A549 (cell line): ENCODE data around the gene CCL4. TPM values are rescaled to one million over a fixed set of nuclear protein-coding genes. Genes with fewer than 3 reads are reported as not detected.

Source experiments
- ATAC-seq, 2 experiments: fragments of 200-7000 bp in 1 of 2; fragments of >200 bp in 1 of 2; cut with Nextera tagmentation in 1 of 2; cut with Tn5 transposase in 1 of 2; 3 replicates each; pipeline versions ENCODE4 v1.8.0 to v1.9.1; 2018 to 2020; ENCODE audit warnings: mild to moderate bottlenecking in 1 of 2, moderate library complexity in 1 of 2
- CTCF ChIA-PET: fragments of 300-600 bp; sonication (Branson Sonifier 250); formaldehyde crosslinking; extraction: SDS; loops from one replicate; lab custom pipeline; 2021; ENCODE audit warnings: antibody characterized with exemption, inconsistent platforms; lab: Yijun Ruan, JAX
- POLR2A ChIA-PET: fragments of 350-600 bp; formaldehyde crosslinking; extraction: SDS; loops from one replicate; lab custom pipeline; 2021; ENCODE audit warnings: antibody characterized with exemption, inconsistent platforms; lab: Yijun Ruan, JAX
- DNase-seq, 2 experiments: peaks; one replicate each; pipeline versions ENCODE4 v3.0.0 to v3.0.0-alpha.2; 2011 to 2016; ENCODE audit warnings: low read depth in 1 of 2, low spot score in 1 of 2
- FAIRE-seq: peaks from 2 replicates; lab custom pipeline; 2011; peaks lifted over from hg19 to GRCh38; lab: Jason Lieb, UNC
- H3K27ac ChIP-seq, 2 experiments: fragments of >200 bp; sonication (Bioruptor Twin); formaldehyde crosslinking; 3 replicates each; pipeline ENCODE4 v1.5.1; 2016 to 2017
- H3K4me1 ChIP-seq: fragments of >200 bp; sonication (Bioruptor Twin); formaldehyde crosslinking; 3 replicates; pipeline ENCODE4 v1.6.1; 2016
- H3K4me2 ChIP-seq: fragments of >200 bp; sonication (Bioruptor Twin); formaldehyde crosslinking; 3 replicates; pipeline ENCODE4 v1.6.1; 2016
- H3K4me3 ChIP-seq: fragments of >200 bp; sonication (Bioruptor Twin); formaldehyde crosslinking; 3 replicates; pipeline ENCODE4 v1.5.1; 2016
- H3K9me3 ChIP-seq: fragments of >200 bp; sonication (Bioruptor Twin); formaldehyde crosslinking; 3 replicates; pipeline ENCODE4 v1.6.1; 2016
- CEBPB ChIP-seq, 2 experiments: fragments of >200 bp in 1 of 2; sonication (Bioruptor Twin) in 1 of 2; formaldehyde crosslinking in 1 of 2; IDR thresholded peaks; 2 replicates each; pipeline ENCODE4 v1.6.1; 2012 to 2016
- CHD2 ChIP-seq: fragments of 150-350 bp; IDR thresholded peaks from 2 replicates; pipeline ENCODE4 v1.6.1; 2014; ENCODE audit warnings: low read length; ENCODE audit not compliant: partially characterized antibody
- EHMT2 ChIP-seq: fragments of 200-600 bp; sonication (generic); IDR thresholded peaks from 2 replicates; pipeline ENCODE4 v1.6.1; 2016; ENCODE audit warnings: antibody characterized with exemption, low read depth, mild to moderate bottlenecking, moderate library complexity
- EP300 ChIP-seq, 2 experiments: fragments of >200 bp; sonication (Bioruptor Twin); formaldehyde crosslinking; IDR thresholded peaks; 2 replicates in 1 of 2; 3 replicates in 1 of 2; pipeline ENCODE4 v1.6.1; 2016 to 2017
- ESRRA ChIP-seq: fragments of 150-350 bp; IDR thresholded peaks from 2 replicates; pipeline ENCODE4 v1.6.1; 2014; ENCODE audit warnings: mild to moderate bottlenecking, low read length, borderline replicate concordance
- FOSB ChIP-seq: fragments of 250-450 bp; sonication (Bioruptor Pico); IDR thresholded peaks from 2 replicates; pipeline ENCODE4 v1.5.0; 2020; ENCODE audit warnings: mild to moderate bottlenecking, moderate library complexity
- FOXS1 ChIP-seq: fragments of 250-450 bp; sonication (Bioruptor Pico); IDR thresholded peaks from 2 replicates; pipeline ENCODE4 v1.5.0; 2020; ENCODE audit warnings: mild to moderate bottlenecking, moderate library complexity
- GATA3 ChIP-seq: IDR thresholded peaks from 2 replicates; pipeline ENCODE4 v1.6.1; 2012; ENCODE audit warnings: borderline replicate concordance
- HDAC2 ChIP-seq: fragments of 200-600 bp; sonication (generic); IDR thresholded peaks from 2 replicates; pipeline ENCODE4 v1.6.1; 2016
- JUNB ChIP-seq: fragments of >200 bp; sonication (Bioruptor Twin); formaldehyde crosslinking; IDR thresholded peaks from 2 replicates; pipeline ENCODE4 v1.6.1; 2016
- KDM1A ChIP-seq: fragments of 200-600 bp; sonication (generic); IDR thresholded peaks from 2 replicates; pipeline ENCODE4 v1.6.1; 2016; ENCODE audit warnings: low read depth, mild to moderate bottlenecking
- PHF8 ChIP-seq: fragments of 200-600 bp; sonication (generic); IDR thresholded peaks from 2 replicates; pipeline ENCODE4 v1.6.1; 2016; ENCODE audit warnings: low read depth, mild to moderate bottlenecking, antibody characterized with exemption, moderate library complexity, borderline replicate concordance
- POLR2A ChIP-seq: IDR thresholded peaks from 2 replicates; pipeline ENCODE4 v1.6.1; 2012; ENCODE audit warnings: mild to moderate bottlenecking, low read length
- POLR2AphosphoS2 ChIP-seq: conservative IDR thresholded peaks from 2 replicates; pipeline ENCODE4 v1.6.1; 2012; ENCODE audit warnings: low read length, improper control_type of control experiment, inconsistent platforms
- RFX5 ChIP-seq: fragments of 450-650 bp; IDR thresholded peaks from 2 replicates; pipeline ENCODE4 v1.7.1; 2014; ENCODE audit warnings: antibody characterized with exemption, mild to moderate bottlenecking, moderate library complexity
- RNF2 ChIP-seq: fragments of 200-600 bp; sonication (generic); IDR thresholded peaks from 2 replicates; pipeline ENCODE4 v1.6.1; 2016; ENCODE audit warnings: low read depth, mild to moderate bottlenecking, antibody characterized with exemption, moderate library complexity, borderline replicate concordance
- SMC3 ChIP-seq: fragments of >200 bp; sonication (Bioruptor Twin); formaldehyde crosslinking; IDR thresholded peaks from 3 replicates; pipeline ENCODE4 v1.6.1; 2018; ENCODE audit warnings: inconsistent platforms
- TP53 ChIP-seq: fragments of 250-450 bp; sonication (Bioruptor Pico); IDR thresholded peaks from 2 replicates; pipeline ENCODE4 v1.5.0; 2021; ENCODE audit warnings: mild to moderate bottlenecking, moderate library complexity
- ZC3H11A ChIP-seq: fragments of 450-650 bp; IDR thresholded peaks from 2 replicates; pipeline ENCODE4 v1.6.1; 2014; ENCODE audit warnings: antibody characterized with exemption, mild to moderate bottlenecking
- WGBS: methylation state at CpG from one replicate; pipeline ENCODE4 v1.1.6; 2017; ENCODE audit errors: missing lambda C conversion rate; 5-methylcytosine and 5-hydroxymethylcytosine counted together
- polyA plus RNA-seq, 4 experiments: library from polyadenylated mRNA; depleted of rRNA in 3 of 4; stranded (reverse); fragments of >200 nt; fragmentation: RNase III in 1 of 4; extraction: RNeasy Plus Mini Kit Qiagen cat#74134 plus additional on column Dnase treatment in 1 of 4; gene quantifications; 2 replicates in 3 of 4; 3 replicates in 1 of 4; pipeline ENCODE4 v1.2.3, GENCODE V29; 2011 to 2017
- TF ChIP-seq, protein P1 (sequence below): fragments of 250-450 bp; sonication (Bioruptor Pico); IDR thresholded peaks from 2 replicates; pipeline ENCODE4 v1.5.0; 2021; ENCODE audit warnings: mild to moderate bottlenecking, moderate library complexity, borderline replicate concordance
- TF ChIP-seq, protein P2 (sequence below): fragments of >200 bp; sonication (Bioruptor Twin); formaldehyde crosslinking; IDR thresholded peaks from 3 replicates; pipeline ENCODE4 v1.6.1; 2016
- TF ChIP-seq, protein P3 (sequence below): IDR thresholded peaks from 2 replicates; pipeline ENCODE4 v1.6.1; 2012; ENCODE audit warnings: low read depth, borderline replicate concordance
- TF ChIP-seq, protein P4 (sequence below): IDR thresholded peaks from 2 replicates; pipeline ENCODE4 v1.6.1; 2012
- TF ChIP-seq, protein P5 (sequence below): fragments of 200-600 bp; sonication (generic); IDR thresholded peaks from 2 replicates; pipeline ENCODE4 v1.6.1; 2016; ENCODE audit warnings: antibody characterized with exemption, mild to moderate bottlenecking, moderate library complexity
- TF ChIP-seq, protein P6 (sequence below): fragments of 150-350 bp; IDR thresholded peaks from 2 replicates; pipeline ENCODE4 v1.6.1; 2014; ENCODE audit warnings: low read depth, mild to moderate bottlenecking, low read length

Gene CCL4
- polyA plus RNA-seq, 2 of the 4 experiments (the other 2 are of a cell fraction): not detected

DNA sequence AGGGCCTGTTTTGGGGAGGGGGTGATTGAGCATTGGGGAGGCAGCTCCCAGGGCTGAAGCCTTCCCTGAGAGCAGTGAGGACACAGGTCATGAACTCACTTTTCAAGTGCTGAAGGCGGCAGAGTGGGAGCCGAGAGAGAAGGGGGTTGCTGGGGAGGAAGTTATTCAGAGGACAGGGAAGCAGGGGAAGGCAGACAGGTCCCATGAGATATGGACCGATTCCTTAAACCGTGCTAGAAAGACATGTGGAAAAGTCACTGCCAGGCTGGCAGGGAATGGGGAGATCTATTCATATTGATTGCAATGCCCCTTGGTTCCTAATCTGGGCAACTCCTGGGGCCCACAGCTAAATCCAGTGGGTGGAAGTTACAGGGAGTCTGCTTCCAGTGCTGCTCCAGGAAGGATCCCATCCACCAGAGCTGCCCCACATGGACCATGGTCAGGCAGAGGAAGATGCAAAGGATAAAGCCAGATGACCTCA, 1.1 kb downstream of the CCL4 start:
- FAIRE-seq: no peak
- Histone ChIP-seq H3K9me3 (no peaks in the 10 kb centered on the region), H3K27ac (no peak overlapping the region), H3K4me1 (no peaks in the 10 kb centered on the region), H3K4me2 (no peak overlapping the region), H3K4me3 (no peak overlapping the region)
- no peak for ATAC-seq
- CTCF ChIA-PET: interaction anchor here (1.4 to 1.6 kb wide), 2 partner anchors 32 to 44 kb away, joined by 3 to 6 read pairs; no protein-coding TSS in a partner anchor
- POLR2A ChIA-PET: interaction anchor here (0.6 kb wide), 1 partner anchor 19 kb away, joined by 5 read pairs; no protein-coding TSS in a partner anchor
- TF ChIP-seq, protein P1, sequence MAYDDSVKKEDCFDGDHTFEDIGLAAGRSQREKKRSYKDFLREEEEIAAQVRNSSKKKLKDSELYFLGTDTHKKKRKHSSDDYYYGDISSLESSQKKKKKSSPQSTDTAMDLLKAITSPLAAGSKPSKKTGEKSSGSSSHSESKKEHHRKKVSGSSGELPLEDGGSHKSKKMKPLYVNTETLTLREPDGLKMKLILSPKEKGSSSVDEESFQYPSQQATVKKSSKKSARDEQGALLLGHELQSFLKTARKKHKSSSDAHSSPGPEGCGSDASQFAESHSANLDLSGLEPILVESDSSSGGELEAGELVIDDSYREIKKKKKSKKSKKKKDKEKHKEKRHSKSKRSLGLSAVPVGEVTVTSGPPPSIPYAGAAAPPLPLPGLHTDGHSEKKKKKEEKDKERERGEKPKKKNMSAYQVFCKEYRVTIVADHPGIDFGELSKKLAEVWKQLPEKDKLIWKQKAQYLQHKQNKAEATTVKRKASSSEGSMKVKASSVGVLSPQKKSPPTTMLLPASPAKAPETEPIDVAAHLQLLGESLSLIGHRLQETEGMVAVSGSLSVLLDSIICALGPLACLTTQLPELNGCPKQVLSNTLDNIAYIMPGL: no peak
- TF ChIP-seq ESRRA (no peak), RNF2 (no peak), RFX5 (no peak), ZC3H11A (no peak), HDAC2 (no peak), SMC3 (no peak), FOSB (CRISPR knock-in tag) (no peak), FOXS1 (no peak), KDM1A (no peak)
- TF ChIP-seq, protein P2, sequence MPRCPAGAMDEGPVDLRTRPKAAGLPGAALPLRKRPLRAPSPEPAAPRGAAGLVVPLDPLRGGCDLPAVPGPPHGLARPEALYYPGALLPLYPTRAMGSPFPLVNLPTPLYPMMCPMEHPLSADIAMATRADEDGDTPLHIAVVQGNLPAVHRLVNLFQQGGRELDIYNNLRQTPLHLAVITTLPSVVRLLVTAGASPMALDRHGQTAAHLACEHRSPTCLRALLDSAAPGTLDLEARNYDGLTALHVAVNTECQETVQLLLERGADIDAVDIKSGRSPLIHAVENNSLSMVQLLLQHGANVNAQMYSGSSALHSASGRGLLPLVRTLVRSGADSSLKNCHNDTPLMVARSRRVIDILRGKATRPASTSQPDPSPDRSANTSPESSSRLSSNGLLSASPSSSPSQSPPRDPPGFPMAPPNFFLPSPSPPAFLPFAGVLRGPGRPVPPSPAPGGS: no peak
- TF ChIP-seq, protein P3, sequence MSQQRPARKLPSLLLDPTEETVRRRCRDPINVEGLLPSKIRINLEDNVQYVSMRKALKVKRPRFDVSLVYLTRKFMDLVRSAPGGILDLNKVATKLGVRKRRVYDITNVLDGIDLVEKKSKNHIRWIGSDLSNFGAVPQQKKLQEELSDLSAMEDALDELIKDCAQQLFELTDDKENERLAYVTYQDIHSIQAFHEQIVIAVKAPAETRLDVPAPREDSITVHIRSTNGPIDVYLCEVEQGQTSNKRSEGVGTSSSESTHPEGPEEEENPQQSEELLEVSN: no peak
- TF ChIP-seq, protein P4, sequence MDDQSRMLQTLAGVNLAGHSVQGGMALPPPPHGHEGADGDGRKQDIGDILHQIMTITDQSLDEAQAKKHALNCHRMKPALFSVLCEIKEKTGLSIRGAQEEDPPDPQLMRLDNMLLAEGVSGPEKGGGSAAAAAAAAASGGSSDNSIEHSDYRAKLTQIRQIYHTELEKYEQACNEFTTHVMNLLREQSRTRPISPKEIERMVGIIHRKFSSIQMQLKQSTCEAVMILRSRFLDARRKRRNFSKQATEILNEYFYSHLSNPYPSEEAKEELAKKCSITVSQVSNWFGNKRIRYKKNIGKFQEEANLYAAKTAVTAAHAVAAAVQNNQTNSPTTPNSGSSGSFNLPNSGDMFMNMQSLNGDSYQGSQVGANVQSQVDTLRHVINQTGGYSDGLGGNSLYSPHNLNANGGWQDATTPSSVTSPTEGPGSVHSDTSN: no peak
- 21% methylated on average over 4 of the region's 4 CpGs for WGBS
- no peak for DNase-seq

DNA sequence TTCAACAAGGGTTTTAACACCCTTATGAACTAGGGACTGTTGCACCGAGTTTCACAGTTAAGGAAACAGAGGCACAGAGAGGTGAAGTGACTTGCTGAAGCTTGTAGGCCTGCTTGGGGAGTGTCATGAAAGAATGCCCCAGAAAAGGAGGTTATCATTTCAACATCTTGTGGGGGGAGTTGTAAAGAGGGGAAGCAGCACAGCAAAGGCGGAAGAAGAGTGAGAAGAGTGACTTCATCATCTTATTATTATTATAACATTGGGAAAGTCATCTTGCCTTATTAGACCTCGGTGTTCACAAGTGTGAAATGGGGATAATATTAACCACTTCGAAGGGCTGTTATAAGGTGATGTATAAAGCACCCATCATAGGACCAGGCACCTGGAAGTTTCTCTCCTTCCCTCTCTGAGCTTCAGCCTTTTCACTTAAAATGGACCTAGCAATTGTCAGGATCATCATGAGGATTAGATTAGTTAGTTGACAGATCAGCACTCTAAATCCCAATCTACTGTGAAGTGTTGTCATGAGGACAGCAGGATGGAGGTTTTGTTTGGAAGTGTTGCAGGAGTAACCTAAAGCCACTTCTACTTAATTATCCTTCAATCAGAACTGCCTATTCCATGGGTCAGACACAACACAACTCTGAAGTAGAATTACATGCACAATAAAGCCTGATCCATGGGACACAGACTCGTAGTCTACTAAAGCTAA, 2.3 kb downstream of the CCL4 start:
- no peak overlapping the region for H3K4me3 ChIP-seq
- H3K27ac ChIP-seq: no peak overlapping the region
- no peak for ATAC-seq
- no peak for DNase-seq
- POLR2A ChIA-PET: no interaction called here
- 0 out of 3 replicates have a peak, but pooled peaks cover 4% of the 10 kb centered on the region for H3K9me3 ChIP-seq
- no peaks in the 10 kb centered on the region for H3K4me1 ChIP-seq
- CTCF ChIA-PET: interaction anchor here (1.6 to 1.7 kb wide), 2 partner anchors 26 to 43 kb away, joined by 4 to 6 read pairs; no protein-coding TSS in a partner anchor
- 11% methylated on average over 5 of the region's 5 CpGs for WGBS
- no peak overlapping the region for H3K4me2 ChIP-seq
- FAIRE-seq: no peak
- TF ChIP-seq, protein P5, sequence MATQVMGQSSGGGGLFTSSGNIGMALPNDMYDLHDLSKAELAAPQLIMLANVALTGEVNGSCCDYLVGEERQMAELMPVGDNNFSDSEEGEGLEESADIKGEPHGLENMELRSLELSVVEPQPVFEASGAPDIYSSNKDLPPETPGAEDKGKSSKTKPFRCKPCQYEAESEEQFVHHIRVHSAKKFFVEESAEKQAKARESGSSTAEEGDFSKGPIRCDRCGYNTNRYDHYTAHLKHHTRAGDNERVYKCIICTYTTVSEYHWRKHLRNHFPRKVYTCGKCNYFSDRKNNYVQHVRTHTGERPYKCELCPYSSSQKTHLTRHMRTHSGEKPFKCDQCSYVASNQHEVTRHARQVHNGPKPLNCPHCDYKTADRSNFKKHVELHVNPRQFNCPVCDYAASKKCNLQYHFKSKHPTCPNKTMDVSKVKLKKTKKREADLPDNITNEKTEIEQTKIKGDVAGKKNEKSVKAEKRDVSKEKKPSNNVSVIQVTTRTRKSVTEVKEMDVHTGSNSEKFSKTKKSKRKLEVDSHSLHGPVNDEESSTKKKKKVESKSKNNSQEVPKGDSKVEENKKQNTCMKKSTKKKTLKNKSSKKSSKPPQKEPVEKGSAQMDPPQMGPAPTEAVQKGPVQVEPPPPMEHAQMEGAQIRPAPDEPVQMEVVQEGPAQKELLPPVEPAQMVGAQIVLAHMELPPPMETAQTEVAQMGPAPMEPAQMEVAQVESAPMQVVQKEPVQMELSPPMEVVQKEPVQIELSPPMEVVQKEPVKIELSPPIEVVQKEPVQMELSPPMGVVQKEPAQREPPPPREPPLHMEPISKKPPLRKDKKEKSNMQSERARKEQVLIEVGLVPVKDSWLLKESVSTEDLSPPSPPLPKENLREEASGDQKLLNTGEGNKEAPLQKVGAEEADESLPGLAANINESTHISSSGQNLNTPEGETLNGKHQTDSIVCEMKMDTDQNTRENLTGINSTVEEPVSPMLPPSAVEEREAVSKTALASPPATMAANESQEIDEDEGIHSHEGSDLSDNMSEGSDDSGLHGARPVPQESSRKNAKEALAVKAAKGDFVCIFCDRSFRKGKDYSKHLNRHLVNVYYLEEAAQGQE: no peak
- TF ChIP-seq EP300 (IDR thresholded peaks at IDR 0.05): no peak
- TF ChIP-seq TP53 (CRISPR knock-in tag): no peak
- TF ChIP-seq GATA3: no peak
- TF ChIP-seq CHD2: no peak
- TF ChIP-seq POLR2AphosphoS2: no peak
- no peak for TF ChIP-seq POLR2A
- TF ChIP-seq RNF2: no peak
- TF ChIP-seq PHF8: no peak
- TF ChIP-seq, protein P1: no peak
- TF ChIP-seq FOSB (CRISPR knock-in tag): no peak
- TF ChIP-seq, protein P6, sequence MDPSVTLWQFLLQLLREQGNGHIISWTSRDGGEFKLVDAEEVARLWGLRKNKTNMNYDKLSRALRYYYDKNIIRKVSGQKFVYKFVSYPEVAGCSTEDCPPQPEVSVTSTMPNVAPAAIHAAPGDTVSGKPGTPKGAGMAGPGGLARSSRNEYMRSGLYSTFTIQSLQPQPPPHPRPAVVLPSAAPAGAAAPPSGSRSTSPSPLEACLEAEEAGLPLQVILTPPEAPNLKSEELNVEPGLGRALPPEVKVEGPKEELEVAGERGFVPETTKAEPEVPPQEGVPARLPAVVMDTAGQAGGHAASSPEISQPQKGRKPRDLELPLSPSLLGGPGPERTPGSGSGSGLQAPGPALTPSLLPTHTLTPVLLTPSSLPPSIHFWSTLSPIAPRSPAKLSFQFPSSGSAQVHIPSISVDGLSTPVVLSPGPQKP: no peak
- no peak for TF ChIP-seq EHMT2
- no peak for TF ChIP-seq JUNB
- TF ChIP-seq CEBPB (IDR thresholded peaks at IDR 0.05): no peak
